Astrocyte of the spinal cord (primary cell): ENCODE results near the gene KMT2A.
A peak's percentile ranks its signal among the peaks of the same experiment; 100 is the strongest.

Experiments
- DNase-seq: peaks from one replicate; pipeline ENCODE4 v3.0.0; 2011; ENCODE audit warnings: low read depth, low spot score
- H3K4me3 ChIP-seq: 2 replicates; pipeline ENCODE4 v1.5.1; 2011; ENCODE audit warnings: low read depth, mild to moderate bottlenecking, low read length, moderate library complexity
- CTCF ChIP-seq: IDR thresholded peaks from 2 replicates; pipeline ENCODE4 v1.5.1; 2012; ENCODE audit warnings: low read depth, mild to moderate bottlenecking, low read length, inconsistent platforms
- in situ Hi-C: cut with HindIII; loops from 2 replicates; pipeline ENCODE4 v1.10.0; 2017; ENCODE audit warnings: low sequenced_read_pairs

Gene KMT2A

DNA sequence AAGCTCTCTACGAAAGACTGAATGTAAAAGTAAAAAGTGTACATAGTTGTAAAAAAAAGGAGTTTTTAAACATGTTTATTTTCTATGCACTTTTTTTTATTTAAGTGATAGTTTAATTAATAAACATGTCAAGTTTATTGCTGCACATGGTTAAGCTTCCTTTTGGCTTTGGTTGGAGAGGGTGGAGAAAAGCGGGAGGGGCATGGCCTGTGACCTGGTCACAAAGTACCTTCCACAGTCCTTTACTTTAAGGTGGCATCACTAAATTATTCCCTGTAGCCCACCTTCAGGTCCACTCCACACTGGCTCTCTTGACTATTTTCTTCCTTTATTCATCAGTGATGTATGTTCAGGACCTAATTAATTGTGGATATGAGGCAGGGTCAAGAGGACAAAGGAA lies 90.4 kb downstream of the KMT2A start:
- TF ChIP-seq CTCF = no peak
- in situ Hi-C loops = no loop called here
- no peak overlapping the region for H3K4me3 ChIP-seq

GRCh38 chr11:118527109-118527508 lies 90.8 kb downstream of the KMT2A start, which contains the start of gene TTC36:
TSS of gene TTC36 (plus strand) at chr11:118527474. CDS start at chr11:118527495, 21 bp downstream.
- in situ Hi-C loops = no loop called here
- no peak for TF ChIP-seq CTCF
- H3K4me3 ChIP-seq = no peak within 1 kb of the TSS
- no peak for DNase-seq

More for the DNA sequence above, 90.4 kb downstream of the KMT2A start:
- DNase-seq = no peak

DNA sequence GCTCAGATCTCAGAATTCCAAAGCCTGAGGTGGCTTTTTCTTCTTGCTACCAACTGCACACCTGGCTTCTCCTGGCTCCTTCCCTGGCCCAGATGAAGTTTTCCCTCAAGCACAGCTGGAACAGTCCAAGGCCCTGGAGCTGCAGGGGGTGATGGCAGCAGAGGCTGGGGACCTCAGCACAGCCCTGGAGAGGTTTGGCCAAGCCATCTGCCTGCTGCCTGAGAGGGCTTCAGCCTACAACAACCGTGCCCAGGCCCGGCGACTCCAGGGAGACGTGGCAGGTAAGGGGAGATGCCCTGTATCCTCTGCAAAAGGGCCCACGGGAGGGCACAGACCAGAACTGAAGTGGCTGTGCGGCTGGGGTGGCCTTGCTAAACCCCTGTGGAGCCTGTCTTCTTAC lies 92.2 kb downstream of the KMT2A start:
- TF ChIP-seq CTCF = no peak
- in situ Hi-C loops = no loop called here
- no peak for DNase-seq
- no peak overlapping the region for H3K4me3 ChIP-seq

- DNase-seq = no peak
- no peak for TF ChIP-seq CTCF
- in situ Hi-C loops = no loop called here
- peak overlapping the region; percentile 79 for H3K4me3 ChIP-seq
These were observed 93.4 kb downstream of the KMT2A start for GRCh38 chr11:118529584-118530175.

DNA sequence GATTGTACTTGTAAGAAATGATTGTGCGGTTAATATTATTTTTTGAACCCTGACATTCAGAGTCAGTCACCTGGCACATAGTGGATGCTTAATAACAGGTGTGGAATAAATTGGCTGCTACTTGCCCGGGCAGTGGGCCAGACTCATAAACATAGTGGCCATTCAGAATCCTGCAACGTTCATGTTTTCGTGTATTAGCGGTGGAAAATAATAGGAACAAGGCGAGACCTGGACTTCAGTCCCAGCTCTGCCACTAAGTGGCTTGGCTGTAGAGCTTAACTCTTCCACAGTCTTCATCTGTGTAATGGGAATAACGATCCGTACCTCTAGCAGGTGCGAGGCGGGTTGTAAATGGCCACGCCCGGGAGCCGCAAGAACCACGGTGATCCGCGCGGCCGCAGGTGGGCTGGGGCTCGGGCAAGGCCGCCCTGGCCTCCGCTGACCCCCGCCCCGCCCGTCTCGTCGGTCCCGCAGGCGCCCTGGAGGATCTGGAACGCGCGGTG lies 93.9 kb downstream of the KMT2A start:
- in situ Hi-C loops = no loop called here
- no peak for TF ChIP-seq CTCF
- peak; percentile 6 for DNase-seq
- H3K4me3 ChIP-seq = peak overlapping the region; percentile 79

DNA sequence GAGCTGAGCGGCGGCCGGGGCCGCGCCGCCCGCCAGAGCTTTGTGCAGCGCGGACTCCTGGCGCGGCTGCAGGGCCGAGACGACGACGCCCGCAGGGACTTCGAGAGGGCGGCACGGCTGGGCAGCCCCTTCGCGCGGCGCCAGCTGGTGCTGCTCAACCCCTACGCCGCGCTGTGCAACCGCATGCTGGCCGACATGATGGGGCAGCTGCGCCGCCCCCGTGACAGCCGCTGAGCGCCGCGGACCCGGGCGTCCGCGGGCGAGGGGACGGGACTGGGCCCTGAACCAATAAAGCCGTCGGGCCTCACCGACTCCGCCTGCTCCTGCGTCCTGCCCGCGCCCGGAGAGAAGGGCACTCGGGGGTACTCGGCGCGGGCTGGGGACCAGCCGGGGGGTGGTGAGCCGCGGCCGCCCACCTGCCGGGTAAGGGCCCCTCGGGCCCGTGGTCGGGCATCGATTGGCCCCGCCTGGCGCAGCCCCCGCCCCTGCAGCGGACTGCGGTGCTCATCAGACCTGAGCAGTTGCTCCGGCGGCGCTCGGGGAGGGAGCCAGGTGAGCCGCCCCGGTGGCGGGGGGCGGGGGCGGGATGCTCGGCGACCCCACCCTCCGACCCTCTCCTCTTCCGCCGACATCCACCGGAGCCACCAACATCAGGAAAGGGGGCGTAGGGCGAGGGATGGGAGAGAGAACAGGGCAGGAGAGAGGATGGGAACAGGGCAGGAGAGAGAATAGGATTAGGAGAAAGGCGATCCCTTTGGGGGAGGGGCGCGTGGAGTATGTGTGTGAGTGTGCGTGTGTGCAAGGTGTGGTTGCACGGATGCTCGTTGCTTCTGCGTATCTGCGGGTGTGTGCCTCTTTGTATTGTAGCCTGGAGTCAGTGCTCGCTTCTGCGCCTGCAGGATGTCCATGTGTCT lies 94.6 kb downstream of the KMT2A start, which contains the start of gene TMEM25:
Gene TMEM25 (plus strand): TSS at position 510 of the 914 bp plus-strand sequence. CDS start 610 bp downstream, outside the sequence.
- peak; percentile 61 for DNase-seq
- no peak for TF ChIP-seq CTCF
- in situ Hi-C loops = no loop called here
- H3K4me3 ChIP-seq = peak within 1 kb of the TSS; percentile 79
